Occipital lobe (tissue), 2 donors: ENCODE measurements around the gene PTBP1. TPM values are rescaled to one million over a fixed set of nuclear protein-coding genes. Genes with fewer than 3 reads are reported as not detected.

Source experiments
- DNase-seq: peaks from one replicate; lab custom pipeline; 2025; lab: John Stamatoyannopoulos, UW
- total RNA-seq: library from RNA; depleted of rRNA; stranded (reverse); fragments of >200 nt; gene quantifications from one replicate; pipeline ENCODE4 v1.2.3, GENCODE V29; 2014

The PTBP1 gene
- total RNA-seq: 33.5 TPM

GRCh38 chr19:796692-797527, at the start of gene PTBP1:
TSS of gene PTBP1 (plus strand) at chr19:797452. CDS start at chr19:797498, 46 bp downstream.
- DNase-seq: peak; percentile 100

GRCh38 chr19:748274-748598, 49.0 kb upstream of the PTBP1 start:
- no peak for DNase-seq

- DNase-seq: no peak
These were observed 47.4 kb upstream of the PTBP1 start for GRCh38 chr19:749811-750210.

GRCh38 chr19:750640-751423, 46.4 kb upstream of the PTBP1 start, which contains the start of gene MISP:
TSS of gene MISP (plus strand) at chr19:751112. CDS start at chr19:756947, 5,835 bp downstream.
- DNase-seq: no peak

- no peak for DNase-seq
These were observed 45.5 kb upstream of the PTBP1 start for GRCh38 chr19:751501-752341.

GRCh38 chr19:752652-753517, 44.4 kb upstream of the PTBP1 start:
- DNase-seq: no peak

- no peak for DNase-seq
These were observed 42.7 kb upstream of the PTBP1 start for GRCh38 chr19:754530-754929.

- no peak for DNase-seq
These were observed 42.2 kb upstream of the PTBP1 start for GRCh38 chr19:755063-755462.

GRCh38 chr19:756236-756635, 41.0 kb upstream of the PTBP1 start:
- no peak for DNase-seq

GRCh38 chr19:756821-757688, 40.2 kb upstream of the PTBP1 start:
- no peak for DNase-seq

GRCh38 chr19:757811-758668, 39.2 kb upstream of the PTBP1 start:
- no peak for DNase-seq

- DNase-seq: no peak
These were observed 34.1 kb upstream of the PTBP1 start for GRCh38 chr19:763181-763580.

GRCh38 chr19:763869-764268, 33.4 kb upstream of the PTBP1 start:
- no peak for DNase-seq

GRCh38 chr19:764301-764700, 33.0 kb upstream of the PTBP1 start:
- no peak for DNase-seq

- no peak for DNase-seq
These were observed 32.0 kb upstream of the PTBP1 start for GRCh38 chr19:765179-765738.

GRCh38 chr19:768424-768823, 28.8 kb upstream of the PTBP1 start:
- DNase-seq: no peak

- no peak for DNase-seq
These were observed 27.6 kb upstream of the PTBP1 start for GRCh38 chr19:769616-770015.

GRCh38 chr19:771332-771785, 25.9 kb upstream of the PTBP1 start:
- DNase-seq: no peak
